ENCODE results near the gene SPATS2. TPM values are rescaled to one million over a fixed set of nuclear protein-coding genes. Genes with fewer than 3 reads are reported as not detected.
"Not testable (repeated sequence)": the region's sequence is repeated elsewhere in the genome, so short reads cannot be mapped to it uniquely, and the experiment has no call there.

The SPATS2 gene
- total RNA-seq, 2 experiments from 2014 or later = 10.6 to 18.8 TPM

GRCh38 chr12:49518914-49519573 lies 151.8 kb downstream of the SPATS2 start:
- ChIA-PET POLR2A (no interaction called here), CTCF (interaction anchor here (0.7 to 9.4 kb wide), 7 partner anchors 13 to 300 kb away, joined by 3 to 85 read pairs (median 4); partner anchors contain the start of gene DNAJC22)
- no peaks in the 10 kb centered on the region for H3K36me3 Mint-ChIP-seq (ENCODE audit: low read depth)
- intact Hi-C loops (cut with DNase I, micrococcal nuclease) = no loop called here
- H3K27me3 Mint-ChIP-seq = no peaks in the 10 kb centered on the region
- ATAC-seq = peak; percentile 76
- peak overlapping the region; percentile 48 for H3K27ac Mint-ChIP-seq
- H3K4me1 Mint-ChIP-seq = peaks cover 11% of the 10 kb centered on the region
- DNase-seq = no peak
- no peak overlapping the region for H3K4me3 Mint-ChIP-seq
- H3K9me3 Mint-ChIP-seq (ENCODE audit: low read depth) = no peaks in the 10 kb centered on the region

- intact Hi-C loops (cut with DNase I, micrococcal nuclease) = no loop called here
- CTCF ChIA-PET = interaction anchor here (0.6 to 9.4 kb wide), 5 partner anchors 62 to 233 kb away, joined by 3 to 85 read pairs (median 4); partner anchors contain the start of gene DNAJC22
- Mint-ChIP-seq H3K27ac (no peak overlapping the region), H3K27me3 (no peaks in the 10 kb centered on the region), H3K9me3 (ENCODE audit: low read depth) (no peaks in the 10 kb centered on the region), H3K36me3 (ENCODE audit: low read depth) (no peaks in the 10 kb centered on the region), H3K4me1 (peaks cover 11% of the 10 kb centered on the region), H3K4me3 (no peak overlapping the region)
- DNase-seq (no peak), ATAC-seq (no peak)
- POLR2A ChIA-PET = interaction anchor here (0.6 kb wide), 1 partner anchor 20 kb away, joined by 3 read pairs; no protein-coding TSS in a partner anchor
Measured at GRCh38 chr12:49519574-49519936, 152.3 kb downstream of the SPATS2 start.

- Mint-ChIP-seq H3K36me3 (ENCODE audit: low read depth) (peaks cover 2% of the 10 kb centered on the region), H3K9me3 (ENCODE audit: low read depth) (no peaks in the 10 kb centered on the region), H3K27ac (no peak overlapping the region), H3K4me1 (peaks cover 9% of the 10 kb centered on the region), H3K4me3 (no peak overlapping the region), H3K27me3 (no peaks in the 10 kb centered on the region)
- intact Hi-C loops (cut with DNase I, micrococcal nuclease) = no loop called here
- ChIA-PET CTCF (no interaction called here), POLR2A (no interaction called here)
- ATAC-seq (no peak), DNase-seq (no peak)
Measured at GRCh38 chr12:49521389-49521788, 154.1 kb downstream of the SPATS2 start.

- DNase-seq (no peak), ATAC-seq (no peak)
- POLR2A ChIA-PET = no interaction called here
- peaks cover 2% of the 10 kb centered on the region for H3K36me3 Mint-ChIP-seq (ENCODE audit: low read depth)
- no peaks in the 10 kb centered on the region for H3K27me3 Mint-ChIP-seq
- H3K4me1 Mint-ChIP-seq = no peaks in the 10 kb centered on the region
- H3K9me3 Mint-ChIP-seq (ENCODE audit: low read depth) = no peaks in the 10 kb centered on the region
- intact Hi-C loops (cut with DNase I, micrococcal nuclease) = no loop called here
- no peak overlapping the region for H3K27ac Mint-ChIP-seq
- H3K4me3 Mint-ChIP-seq = no peak overlapping the region
- CTCF ChIA-PET = interaction anchor here (0.5 to 2.6 kb wide), 10 partner anchors 11 to 236 kb away, joined by 3 to 12 read pairs (median 3); partner anchors contain the start of gene TROAP
Measured at GRCh38 chr12:49524660-49525324, 157.5 kb downstream of the SPATS2 start.

GRCh38 chr12:49525942-49526341 lies 158.7 kb downstream of the SPATS2 start:
- H3K4me1 Mint-ChIP-seq = no peaks in the 10 kb centered on the region
- CTCF ChIA-PET = interaction anchor here (0.6 to 2.6 kb wide), 6 partner anchors 12 to 179 kb away, joined by 3 to 12 read pairs (median 6); no protein-coding TSS in a partner anchor
- intact Hi-C loops (cut with DNase I, micrococcal nuclease) = no loop called here
- POLR2A ChIA-PET = interaction anchor here (0.7 kb wide), 1 partner anchor 9 kb away, joined by 3 read pairs; no protein-coding TSS in a partner anchor
- H3K27ac Mint-ChIP-seq = no peak overlapping the region
- no peak for DNase-seq
- H3K27me3 Mint-ChIP-seq = no peaks in the 10 kb centered on the region
- peaks cover 2% of the 10 kb centered on the region for H3K36me3 Mint-ChIP-seq (ENCODE audit: low read depth)
- no peak overlapping the region for H3K4me3 Mint-ChIP-seq
- no peaks in the 10 kb centered on the region for H3K9me3 Mint-ChIP-seq (ENCODE audit: low read depth)
- ATAC-seq = no peak

GRCh38 chr12:49527361-49528130 lies 160.3 kb downstream of the SPATS2 start:
- ATAC-seq = no peak
- POLR2A ChIA-PET = no interaction called here
- Mint-ChIP-seq H3K36me3 (ENCODE audit: low read depth) (peaks cover 2% of the 10 kb centered on the region), H3K27ac (no peak overlapping the region), H3K27me3 (no peaks in the 10 kb centered on the region), H3K4me3 (no peak overlapping the region), H3K4me1 (no peaks in the 10 kb centered on the region), H3K9me3 (ENCODE audit: low read depth) (no peaks in the 10 kb centered on the region)
- no peak for DNase-seq
- intact Hi-C loops (cut with DNase I, micrococcal nuclease) = no loop called here
- CTCF ChIA-PET = interaction anchor here (0.7 to 2.0 kb wide), 5 partner anchors 13 to 330 kb away, joined by 3 to 8 read pairs (median 3); no protein-coding TSS in a partner anchor

DNA sequence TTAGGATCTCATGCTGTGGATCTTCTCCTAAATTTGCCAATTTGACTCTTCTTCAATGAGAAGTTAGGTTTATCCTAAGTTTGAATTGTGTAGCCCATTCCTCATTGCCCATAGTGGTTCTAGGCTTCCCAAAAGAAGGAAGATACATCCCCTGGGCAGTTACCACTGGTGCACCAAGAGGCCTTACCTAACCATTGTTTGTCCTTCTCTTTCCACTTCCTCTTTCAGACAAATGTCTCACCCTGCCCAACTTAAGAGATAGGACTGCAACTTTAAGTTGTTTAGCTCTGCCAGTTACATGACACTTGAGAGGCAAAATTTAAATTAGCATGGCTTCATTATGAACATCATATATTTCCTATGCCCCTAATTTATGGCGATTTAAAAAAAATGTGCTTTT lies 162.2 kb downstream of the SPATS2 start:
- intact Hi-C loops (cut with DNase I, micrococcal nuclease) = no loop called here
- Mint-ChIP-seq H3K4me1 (no peaks in the 10 kb centered on the region), H3K27me3 (no peaks in the 10 kb centered on the region), H3K9me3 (ENCODE audit: low read depth) (no peaks in the 10 kb centered on the region), H3K4me3 (no peak overlapping the region), H3K27ac (no peak overlapping the region), H3K36me3 (ENCODE audit: low read depth) (peaks cover 2% of the 10 kb centered on the region)
- DNase-seq (no peak), ATAC-seq (no peak)
- CTCF ChIA-PET = interaction anchor here (0.8 to 1.2 kb wide), 2 partner anchors 16 to 182 kb away, joined by 3 to 5 read pairs; no protein-coding TSS in a partner anchor
- POLR2A ChIA-PET = no interaction called here

DNA sequence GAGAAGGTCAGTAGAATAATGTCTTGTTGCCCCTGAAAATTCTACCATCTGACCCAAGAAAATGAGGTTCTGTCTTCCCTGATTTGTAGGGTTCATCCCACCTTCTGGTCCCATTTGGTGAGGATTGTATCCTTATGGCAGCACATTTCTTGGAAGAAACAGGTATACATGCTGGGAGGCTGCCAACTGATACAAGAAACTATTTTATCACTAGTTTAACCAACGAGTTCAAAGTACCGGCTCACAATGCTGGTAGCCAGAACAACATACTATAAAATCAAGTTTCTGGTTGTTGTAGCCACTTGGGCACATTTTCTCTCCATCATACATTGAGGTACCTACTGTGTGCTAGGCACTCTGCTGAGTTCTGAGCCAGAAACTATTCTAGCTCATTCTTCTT lies 164.5 kb downstream of the SPATS2 start:
- Mint-ChIP-seq H3K27ac (no peak overlapping the region), H3K9me3 (ENCODE audit: low read depth) (no peaks in the 10 kb centered on the region), H3K4me3 (no peak overlapping the region), H3K36me3 (ENCODE audit: low read depth) (no peaks in the 10 kb centered on the region), H3K4me1 (no peaks in the 10 kb centered on the region), H3K27me3 (peaks cover 3% of the 10 kb centered on the region)
- CTCF ChIA-PET = no interaction called here
- DNase-seq (no peak), ATAC-seq (no peak)
- POLR2A ChIA-PET = no interaction called here
- intact Hi-C loops (cut with DNase I, micrococcal nuclease) = no loop called here

DNA sequence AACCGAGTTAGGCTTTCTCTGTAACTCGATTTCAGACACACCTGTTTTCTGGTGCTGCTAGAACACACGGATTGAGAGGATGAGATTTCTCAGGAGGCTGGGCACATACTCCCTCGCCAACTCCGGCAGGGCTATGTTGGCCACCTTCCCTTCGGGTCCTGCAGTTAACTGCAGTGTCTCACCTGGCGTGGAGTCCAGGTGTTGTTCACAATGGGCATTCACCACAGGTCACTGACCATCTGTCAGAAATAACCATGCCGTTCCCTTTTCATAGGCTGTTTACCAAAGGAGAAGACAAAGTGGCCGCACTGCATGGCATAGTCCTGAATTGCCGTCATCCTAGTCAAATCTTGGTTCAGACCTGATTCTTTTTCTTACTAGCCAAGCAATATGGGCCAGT lies 166.1 kb downstream of the SPATS2 start:
- intact Hi-C loops (cut with DNase I, micrococcal nuclease) = no loop called here
- no peak overlapping the region for H3K4me3 Mint-ChIP-seq
- CTCF ChIA-PET = interaction anchor here (0.6 to 1.1 kb wide), 2 partner anchors 174 to 609 kb away, joined by 3 to 5 read pairs; no protein-coding TSS in a partner anchor
- no peaks in the 10 kb centered on the region for H3K36me3 Mint-ChIP-seq (ENCODE audit: low read depth)
- peaks cover 11% of the 10 kb centered on the region for H3K27me3 Mint-ChIP-seq
- no peak overlapping the region for H3K27ac Mint-ChIP-seq
- no peak for ATAC-seq
- no peaks in the 10 kb centered on the region for H3K9me3 Mint-ChIP-seq (ENCODE audit: low read depth)
- H3K4me1 Mint-ChIP-seq = no peaks in the 10 kb centered on the region
- POLR2A ChIA-PET = no interaction called here
- no peak for DNase-seq

- POLR2A ChIA-PET = interaction anchor here (0.6 kb wide), 1 partner anchor 224 kb away, joined by 4 read pairs; no protein-coding TSS in a partner anchor
- ATAC-seq; H3K36me3 Mint-ChIP-seq (ENCODE audit: low read depth); CTCF ChIA-PET; DNase-seq; H3K27ac Mint-ChIP-seq; H3K4me1 Mint-ChIP-seq; intact Hi-C loops (cut with DNase I, micrococcal nuclease); H3K9me3 Mint-ChIP-seq (ENCODE audit: low read depth); H3K4me3 Mint-ChIP-seq: not testable (repeated sequence)
- peaks cover 11% of the 10 kb centered on the region for H3K27me3 Mint-ChIP-seq
Measured at GRCh38 chr12:49534122-49534521, 166.9 kb downstream of the SPATS2 start.

DNA sequence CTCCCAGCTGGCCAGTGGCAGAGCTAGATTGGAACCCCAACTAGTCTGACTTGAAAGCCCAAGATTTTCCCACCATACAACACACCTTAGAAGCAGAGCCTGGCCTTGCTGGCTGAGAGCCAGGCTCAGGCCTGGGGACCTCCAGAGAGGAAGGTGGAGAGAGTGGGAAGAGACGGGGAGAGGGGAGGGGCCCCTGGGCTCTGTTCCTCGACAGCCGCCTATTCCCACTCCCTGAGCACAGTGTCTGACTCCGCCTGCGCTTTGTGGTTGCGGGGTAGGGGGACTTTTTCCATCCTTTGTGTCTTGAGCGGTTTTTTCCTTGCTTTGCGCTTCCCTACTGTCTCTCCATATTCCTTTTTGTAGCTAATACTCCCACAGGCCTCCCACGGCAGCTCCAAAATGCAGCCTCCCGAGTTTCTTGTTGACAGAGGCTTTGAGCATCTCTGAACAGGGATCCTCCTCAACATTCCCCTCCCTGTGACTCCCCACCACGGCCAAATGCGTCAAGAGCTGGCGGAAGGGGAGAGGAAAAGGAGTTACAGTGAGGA lies 167.5 kb downstream of the SPATS2 start:
- intact Hi-C loops (cut with DNase I, micrococcal nuclease) = no loop called here
- POLR2A ChIA-PET = interaction anchor here (0.6 kb wide), 1 partner anchor 8 kb away, joined by 3 read pairs; no protein-coding TSS in a partner anchor
- peaks cover 4% of the 10 kb centered on the region for H3K4me1 Mint-ChIP-seq

More for the DNA sequence above, 167.5 kb downstream of the SPATS2 start:
- no peaks in the 10 kb centered on the region for H3K36me3 Mint-ChIP-seq (ENCODE audit: low read depth)
- H3K4me3 Mint-ChIP-seq = no peak overlapping the region
- H3K27ac Mint-ChIP-seq = no peak overlapping the region
- no peaks in the 10 kb centered on the region for H3K9me3 Mint-ChIP-seq (ENCODE audit: low read depth)
- no peak for DNase-seq
- H3K27me3 Mint-ChIP-seq = peaks cover 15% of the 10 kb centered on the region
- CTCF ChIA-PET = interaction anchor here (0.5 to 1.9 kb wide), 4 partner anchors 174 to 221 kb away, joined by 3 to 11 read pairs (median 4); no protein-coding TSS in a partner anchor
- ATAC-seq = no peak
